Suprapubic skin (tissue), 3 donors: ENCODE results near the gene RPL37.

Experiments
- CTCF ChIP-seq, 2 donors: fragments of 200-600 bp in 1 of 2; fragments of 450-650 bp in 1 of 2; sonication (generic) in 1 of 2; IDR thresholded peaks; one replicate each; pipeline ENCODE4 v1.5.1; 2016 to 2019; ENCODE audit warnings: antibody characterized with exemption in 2 of 2, mild to moderate bottlenecking in 1 of 2, moderate library complexity in 1 of 2
- EP300 ChIP-seq: sonication (generic); formaldehyde crosslinking; IDR thresholded peaks from one replicate; pipeline ENCODE4 v1.6.1; 2017; ENCODE audit warnings: antibody characterized with exemption
- POLR2A ChIP-seq, 2 donors: fragments of 450-650 bp; IDR thresholded peaks; one replicate each; pipeline ENCODE4 v1.6.1; 2017; ENCODE audit warnings: antibody characterized with exemption in 2 of 2, mild to moderate bottlenecking in 2 of 2, moderate library complexity in 2 of 2

- TF ChIP-seq CTCF (IDR thresholded peaks at IDR 0.05) (no peak), POLR2A (IDR thresholded peaks at IDR 0.05) (no peak), EP300 (no peak)
Observed at GRCh38 chr5:40784027-40784653, 50.9 kb downstream of the RPL37 start.
